ENCODE results near the gene FANCE. TPM values are rescaled to one million over a fixed set of nuclear protein-coding genes. Genes with fewer than 3 reads are reported as not detected.

Gene FANCE
- total RNA-seq, 1 experiment from 2014 or later, result 10.4 TPM

GRCh38 chr6:35461270-35461669 is 9.1 kb downstream of the FANCE start:
- TF ChIP-seq CTCF (IDR thresholded peaks at IDR 0.05; ENCODE audit: unreplicated experiment), result no peak
- no peak overlapping the region for H3K4me3 Mint-ChIP-seq (ENCODE audit: low read depth, unreplicated experiment)
- H3K4me1 Mint-ChIP-seq (ENCODE audit: low read depth, unreplicated experiment), result peaks cover 8% of the 10 kb centered on the region
- CTCF ChIA-PET, result no interaction called here
- no TSS peak for BruUV-seq (replicated peaks)
- H3K9me3 Mint-ChIP-seq (ENCODE audit: low read depth, unreplicated experiment), result no peaks in the 10 kb centered on the region
- no peak for DNase-seq
- no peak overlapping the region for H3K27ac Mint-ChIP-seq (ENCODE audit: unreplicated experiment)
- H3K36me3 Mint-ChIP-seq (ENCODE audit: insufficient read depth, unreplicated experiment), result peaks cover 12% of the 10 kb centered on the region
- H3K27me3 Mint-ChIP-seq (ENCODE audit: unreplicated experiment), result no peaks in the 10 kb centered on the region
- intact Hi-C loops (cut with micrococcal nuclease; ENCODE audit: unreplicated experiment), result no loop called here

DNA sequence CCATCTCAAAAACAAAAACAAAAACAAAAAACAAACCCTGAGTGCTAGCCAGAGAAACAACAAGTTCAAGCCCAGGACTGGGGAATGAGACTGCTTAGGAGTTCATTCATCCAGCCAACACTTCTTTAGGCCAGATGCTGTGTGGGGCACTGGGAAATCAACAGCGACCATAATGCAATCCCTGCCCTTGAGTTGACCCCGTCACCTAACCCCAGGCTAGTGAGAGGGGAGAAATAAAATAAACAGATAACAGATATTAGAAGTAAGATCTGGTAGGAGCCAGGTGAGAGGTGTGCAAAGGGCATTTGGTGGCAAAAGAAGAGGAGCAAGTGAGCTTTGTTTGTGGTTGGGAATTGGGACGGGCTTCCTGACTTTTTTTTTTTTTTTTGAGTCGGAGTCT is 11.2 kb downstream of the FANCE start:
- no peak for TF ChIP-seq CTCF (IDR thresholded peaks at IDR 0.05; ENCODE audit: unreplicated experiment)
- intact Hi-C loops (cut with micrococcal nuclease; ENCODE audit: unreplicated experiment), result no loop called here
- no peak overlapping the region for H3K27ac Mint-ChIP-seq (ENCODE audit: unreplicated experiment)
- no peak overlapping the region for H3K4me3 Mint-ChIP-seq (ENCODE audit: low read depth, unreplicated experiment)
- H3K9me3 Mint-ChIP-seq (ENCODE audit: low read depth, unreplicated experiment), result no peaks in the 10 kb centered on the region
- H3K36me3 Mint-ChIP-seq (ENCODE audit: insufficient read depth, unreplicated experiment), result peaks cover 25% of the 10 kb centered on the region
- peaks cover 16% of the 10 kb centered on the region for H3K4me1 Mint-ChIP-seq (ENCODE audit: low read depth, unreplicated experiment)
- CTCF ChIA-PET, result no interaction called here
- BruUV-seq (replicated peaks), result no TSS peak
- H3K27me3 Mint-ChIP-seq (ENCODE audit: unreplicated experiment), result no peaks in the 10 kb centered on the region
- no peak for DNase-seq

GRCh38 chr6:35465646-35466045 is 13.5 kb downstream of the FANCE start:
- intact Hi-C loops (cut with micrococcal nuclease; ENCODE audit: unreplicated experiment), result loop anchor here (5.0 kb wide), 1 partner anchor 123 kb away; the partner anchor contains the start of gene PPARD
- peaks cover 29% of the 10 kb centered on the region for H3K4me1 Mint-ChIP-seq (ENCODE audit: low read depth, unreplicated experiment)
- peaks cover 42% of the 10 kb centered on the region for H3K36me3 Mint-ChIP-seq (ENCODE audit: insufficient read depth, unreplicated experiment)
- H3K9me3 Mint-ChIP-seq (ENCODE audit: low read depth, unreplicated experiment), result no peaks in the 10 kb centered on the region
- no peak overlapping the region for H3K27ac Mint-ChIP-seq (ENCODE audit: unreplicated experiment)
- BruUV-seq (replicated peaks), result no TSS peak
- CTCF ChIA-PET, result interaction anchor here (0.8 kb wide), 1 partner anchor 124 kb away, joined by 3 read pairs; no protein-coding TSS in a partner anchor
- no peak for TF ChIP-seq CTCF (IDR thresholded peaks at IDR 0.05; ENCODE audit: unreplicated experiment)
- H3K4me3 Mint-ChIP-seq (ENCODE audit: low read depth, unreplicated experiment), result no peak overlapping the region
- H3K27me3 Mint-ChIP-seq (ENCODE audit: unreplicated experiment), result no peaks in the 10 kb centered on the region
- DNase-seq, result no peak

- TF ChIP-seq CTCF (IDR thresholded peaks at IDR 0.05; ENCODE audit: unreplicated experiment), result peak; percentile 96
- peak; percentile 95 for DNase-seq
- Mint-ChIP-seq H3K27ac (ENCODE audit: unreplicated experiment) (peak within 1 kb of the TSS; percentile 100), H3K36me3 (ENCODE audit: insufficient read depth, unreplicated experiment) (peaks cover 69% of the 10 kb centered on the region), H3K27me3 (ENCODE audit: unreplicated experiment) (no peaks in the 10 kb centered on the region), H3K9me3 (ENCODE audit: low read depth, unreplicated experiment) (no peaks in the 10 kb centered on the region), H3K4me3 (ENCODE audit: low read depth, unreplicated experiment) (peak within 1 kb of the TSS; percentile 98), H3K4me1 (ENCODE audit: low read depth, unreplicated experiment) (peaks cover 33% of the 10 kb centered on the region)
- BruUV-seq (replicated peaks), result TSS peak; percentile 53
- CTCF ChIA-PET, result interaction anchor here (1.0 to 1.7 kb wide), 3 partner anchors 16 to 172 kb away, joined by 3 to 7 read pairs (median 6); partner anchors contain the start of gene FANCE
- intact Hi-C loops (cut with micrococcal nuclease; ENCODE audit: unreplicated experiment), result loop anchor here (1.0 to 5.0 kb wide), 2 partner anchors 126 to 171 kb away; partner anchors contain the start of genes DEF6 and PPARD
These were observed 16.2 kb downstream of the FANCE start, which contains the start of gene RPL10A for GRCh38 chr6:35468181-35468979. RPL10A (plus strand) TSS chr6:35468401; CDS start chr6:35468435, 34 bp downstream.

Data from Calu3 (cell line).